KG1 (cell line): ENCODE results near the gene ARHGAP15.

Experiments used
- DNase-seq: peaks from one replicate; lab custom pipeline; 2025; lab: John Stamatoyannopoulos, UW

ARHGAP15 gene

GRCh38 chr2:143345887-143346787 is 216.9 kb downstream of the ARHGAP15 start:
- DNase-seq, result no peak

GRCh38 chr2:143347271-143347695 is 218.1 kb downstream of the ARHGAP15 start:
- no peak for DNase-seq

- DNase-seq, result no peak
These were observed 218.7 kb downstream of the ARHGAP15 start for GRCh38 chr2:143347901-143348414.

GRCh38 chr2:143354050-143354750 is 225.0 kb downstream of the ARHGAP15 start:
- DNase-seq, result no peak

- DNase-seq, result no peak
These were observed 226.7 kb downstream of the ARHGAP15 start for GRCh38 chr2:143355870-143356269.

- no peak for DNase-seq
These were observed 227.1 kb downstream of the ARHGAP15 start for GRCh38 chr2:143356336-143356735.

- no peak for DNase-seq
These were observed 227.7 kb downstream of the ARHGAP15 start for GRCh38 chr2:143356736-143357446.

GRCh38 chr2:143357966-143358365 is 228.7 kb downstream of the ARHGAP15 start:
- DNase-seq, result no peak

- DNase-seq, result no peak
These were observed 232.1 kb downstream of the ARHGAP15 start for GRCh38 chr2:143361346-143361745.

- no peak for DNase-seq
These were observed 242.4 kb downstream of the ARHGAP15 start for GRCh38 chr2:143371616-143372015.

GRCh38 chr2:143375384-143375880 is 246.2 kb downstream of the ARHGAP15 start:
- DNase-seq, result no peak

GRCh38 chr2:143378996-143379395 is 249.8 kb downstream of the ARHGAP15 start:
- DNase-seq, result no peak

- DNase-seq, result no peak
These were observed 250.7 kb downstream of the ARHGAP15 start for GRCh38 chr2:143379955-143380354.

- no peak for DNase-seq
These were observed 253.4 kb downstream of the ARHGAP15 start for GRCh38 chr2:143382573-143382972.

GRCh38 chr2:143383016-143383415 is 253.8 kb downstream of the ARHGAP15 start:
- no peak for DNase-seq

- no peak for DNase-seq
These were observed 254.9 kb downstream of the ARHGAP15 start for GRCh38 chr2:143384111-143384510.

GRCh38 chr2:143390171-143390570 is 261.0 kb downstream of the ARHGAP15 start:
- DNase-seq, result no peak

- no peak for DNase-seq
These were observed 263.1 kb downstream of the ARHGAP15 start for GRCh38 chr2:143392358-143392757.

GRCh38 chr2:143394062-143394461 is 264.8 kb downstream of the ARHGAP15 start:
- no peak for DNase-seq

GRCh38 chr2:143397884-143398614 is 268.8 kb downstream of the ARHGAP15 start:
- DNase-seq, result no peak

GRCh38 chr2:143398781-143399180 is 269.6 kb downstream of the ARHGAP15 start:
- no peak for DNase-seq
